Neural progenitor cell (in vitro differentiated cells): ENCODE data around the gene TRIM10.

Source experiments
- CTCF ChIP-seq: fragments of 200-600 bp; sonication (generic); IDR thresholded peaks from 2 replicates; pipeline ENCODE4 v1.5.1; 2017; ENCODE audit warnings: antibody characterized with exemption, mild to moderate bottlenecking
- EZH2 ChIP-seq: fragments of 200-600 bp; sonication (generic); IDR thresholded peaks from 2 replicates; pipeline ENCODE4 v1.6.1; 2017; ENCODE audit warnings: antibody characterized with exemption, mild to moderate bottlenecking, moderate library complexity
- EZH2phosphoT487 ChIP-seq: fragments of 200-600 bp; sonication (generic); IDR thresholded peaks from 2 replicates; pipeline ENCODE4 v1.6.1; 2017; ENCODE audit warnings: antibody characterized with exemption

DNA sequence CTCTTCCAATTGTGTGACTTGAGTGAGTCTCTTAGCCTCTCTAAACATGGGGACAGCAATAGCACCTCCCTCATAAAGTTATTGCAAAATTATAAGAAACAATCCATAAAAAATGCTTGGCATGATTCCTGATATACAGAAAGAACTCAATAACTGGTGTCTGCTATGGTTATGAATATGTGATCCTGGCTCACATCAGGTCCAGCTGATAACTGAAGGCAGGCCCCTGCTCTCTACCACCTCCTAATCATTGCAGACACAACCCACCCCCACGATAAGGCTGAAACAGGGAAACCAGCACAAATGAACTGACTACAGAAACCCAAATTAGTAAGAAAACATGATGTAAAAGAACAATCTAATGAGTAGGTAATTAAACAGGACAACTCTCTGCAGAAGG is 7.7 kb upstream of the TRIM10 start:
- no peak for TF ChIP-seq CTCF
- TF ChIP-seq EZH2phosphoT487: no peak
- no peak for TF ChIP-seq EZH2
